Progenitor cell of endocrine pancreas (in vitro differentiated cells): ENCODE results near the gene CCDC171. TPM values are rescaled to one million over a fixed set of nuclear protein-coding genes. Genes with fewer than 3 reads are reported as not detected.

Source experiments
- DNase-seq: peaks from one replicate; pipeline ENCODE4 v3.0.0; 2021; ENCODE audit warnings: low spot score; ENCODE audit not compliant: unreplicated experiment
- H3K27ac Mint-ChIP-seq: 2 replicates; pipeline ENCODE4 v1.8.0; 2021; ENCODE audit warnings: mild to moderate bottlenecking, moderate library complexity, mixed read lengths
- H3K27me3 Mint-ChIP-seq: 2 replicates; pipeline ENCODE4 v1.8.0; 2021; ENCODE audit warnings: mixed read lengths
- H3K36me3 Mint-ChIP-seq: 2 replicates; pipeline ENCODE4 v1.8.0; 2022; ENCODE audit warnings: mixed read lengths; ENCODE audit not compliant: insufficient read depth
- H3K4me1 Mint-ChIP-seq: 2 replicates; pipeline ENCODE4 v1.8.0; 2021; ENCODE audit warnings: low read depth, mixed read lengths
- H3K4me3 Mint-ChIP-seq: 2 replicates; pipeline ENCODE4 v1.8.0; 2021; ENCODE audit warnings: low read depth, mild to moderate bottlenecking, moderate library complexity, mixed read lengths
- H3K9me3 Mint-ChIP-seq: 2 replicates; pipeline ENCODE4 v1.8.0; 2021; ENCODE audit warnings: low read depth, mixed read lengths
- CTCF ChIP-seq: fragments of 200-600 bp; sonication (generic); IDR thresholded peaks from one replicate; pipeline ENCODE4 v1.5.0; 2021; ENCODE audit warnings: antibody characterized with exemption, mild to moderate bottlenecking; ENCODE audit not compliant: unreplicated experiment
- total RNA-seq: library from RNA; stranded (reverse); gene quantifications from 2 replicates; pipeline ENCODE4 v1.2.1, GENCODE V29; 2021

The CCDC171 gene
- total RNA-seq, 1 donor from 2014 or later = 5.1 TPM

DNA sequence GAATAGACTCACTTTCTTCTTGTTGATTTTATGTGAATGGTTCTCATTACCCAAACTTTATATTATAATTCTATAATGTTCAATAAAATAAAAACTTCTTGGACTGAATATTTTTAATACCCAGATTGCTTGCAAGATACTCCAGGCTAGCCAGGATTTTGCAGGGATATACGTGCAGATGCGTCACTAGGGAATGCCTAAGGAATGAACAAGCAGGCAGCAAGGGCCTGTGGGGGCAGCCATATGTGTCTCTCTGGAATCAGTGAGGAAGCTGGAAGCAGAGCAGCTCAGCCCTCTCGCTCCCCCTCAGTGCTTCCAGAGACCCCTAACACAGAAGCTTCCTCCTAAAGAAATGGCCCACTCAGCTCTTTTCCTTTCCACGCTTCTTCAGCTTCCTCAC lies 457.4 kb downstream of the CCDC171 start:
- no peaks in the 10 kb centered on the region for H3K4me1 Mint-ChIP-seq
- H3K27me3 Mint-ChIP-seq = no peaks in the 10 kb centered on the region
- DNase-seq = no peak
- TF ChIP-seq CTCF = no peak
- no peaks in the 10 kb centered on the region for H3K36me3 Mint-ChIP-seq
- H3K27ac Mint-ChIP-seq = no peak overlapping the region
- no peak overlapping the region for H3K4me3 Mint-ChIP-seq
- no peaks in the 10 kb centered on the region for H3K9me3 Mint-ChIP-seq

GRCh38 chr9:16012621-16013020 lies 459.8 kb downstream of the CCDC171 start:
- Mint-ChIP-seq H3K27me3 (no peaks in the 10 kb centered on the region), H3K36me3 (no peaks in the 10 kb centered on the region), H3K9me3 (no peaks in the 10 kb centered on the region), H3K27ac (no peak overlapping the region), H3K4me3 (no peak overlapping the region), H3K4me1 (no peaks in the 10 kb centered on the region)
- DNase-seq = no peak
- TF ChIP-seq CTCF = no peak

DNA sequence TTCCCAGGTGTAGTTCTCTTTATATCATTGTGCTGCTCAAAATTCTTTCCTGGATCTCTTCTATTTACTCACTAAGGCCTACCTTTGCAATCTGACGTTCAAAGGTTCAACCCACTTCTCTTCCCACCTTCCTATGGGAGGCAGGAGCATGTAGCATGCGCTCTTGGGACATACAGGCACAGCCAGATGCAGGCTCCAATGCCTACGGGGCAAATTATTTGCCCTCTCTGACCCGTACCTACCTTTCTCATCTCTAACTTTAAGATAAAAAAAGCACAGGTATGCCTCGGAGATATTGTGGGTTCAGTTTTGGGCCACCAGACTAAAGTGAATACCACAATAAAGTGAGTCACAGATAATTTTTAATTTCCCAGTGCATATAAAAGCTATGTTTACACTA lies 460.5 kb downstream of the CCDC171 start:
- H3K4me3 Mint-ChIP-seq = no peak overlapping the region
- no peaks in the 10 kb centered on the region for H3K9me3 Mint-ChIP-seq
- no peak for DNase-seq
- no peaks in the 10 kb centered on the region for H3K36me3 Mint-ChIP-seq
- no peak for TF ChIP-seq CTCF
- H3K27ac Mint-ChIP-seq = no peak overlapping the region
- no peaks in the 10 kb centered on the region for H3K27me3 Mint-ChIP-seq
- H3K4me1 Mint-ChIP-seq = no peaks in the 10 kb centered on the region

DNA sequence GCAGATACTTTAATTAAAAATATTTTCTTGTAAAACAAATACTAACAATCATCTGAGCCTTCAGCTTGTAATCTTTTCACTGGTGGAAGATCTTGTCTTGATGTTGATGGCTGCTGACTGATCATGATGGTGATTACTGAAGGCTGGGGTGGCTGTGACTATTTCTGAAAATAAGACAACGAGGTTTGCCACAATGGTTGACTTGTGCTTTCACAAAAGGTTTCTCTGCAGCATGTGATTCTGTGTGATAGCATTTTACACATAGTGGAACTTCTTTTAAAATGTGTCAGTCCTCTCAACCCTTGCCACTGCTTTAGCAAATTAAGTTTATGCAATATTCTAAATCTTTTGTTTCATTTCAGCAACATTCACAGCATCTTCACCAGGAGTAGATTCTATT lies 461.0 kb downstream of the CCDC171 start:
- DNase-seq = no peak
- H3K9me3 Mint-ChIP-seq = no peaks in the 10 kb centered on the region
- no peak overlapping the region for H3K27ac Mint-ChIP-seq
- H3K4me1 Mint-ChIP-seq = no peaks in the 10 kb centered on the region
- H3K4me3 Mint-ChIP-seq = no peak overlapping the region
- H3K27me3 Mint-ChIP-seq = no peaks in the 10 kb centered on the region
- TF ChIP-seq CTCF = no peak
- H3K36me3 Mint-ChIP-seq = no peaks in the 10 kb centered on the region

DNA sequence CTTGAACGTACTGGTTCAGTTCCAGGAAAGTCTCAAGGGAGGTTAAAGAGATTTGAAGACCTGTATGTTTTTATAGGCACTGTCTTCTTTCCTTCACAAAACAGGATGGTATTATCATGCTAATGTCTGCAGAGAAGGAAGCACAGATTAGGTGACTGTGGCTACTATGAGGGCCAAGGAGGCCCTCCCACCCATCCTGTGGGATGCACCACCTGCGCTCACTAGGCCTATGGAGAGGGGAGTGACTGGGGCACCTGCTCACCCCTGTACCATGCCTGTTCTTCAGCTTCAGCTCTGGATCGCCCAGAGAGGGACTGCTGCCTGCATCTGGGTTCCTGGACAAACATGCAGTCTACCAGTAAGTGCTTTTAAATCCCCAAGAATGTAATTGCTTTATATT lies 469.4 kb downstream of the CCDC171 start:
- DNase-seq = no peak
- no peaks in the 10 kb centered on the region for H3K27me3 Mint-ChIP-seq
- peaks cover 1% of the 10 kb centered on the region for H3K4me1 Mint-ChIP-seq
- TF ChIP-seq CTCF = no peak
- H3K4me3 Mint-ChIP-seq = no peak overlapping the region
- no peaks in the 10 kb centered on the region for H3K36me3 Mint-ChIP-seq
- no peaks in the 10 kb centered on the region for H3K9me3 Mint-ChIP-seq
- no peak overlapping the region for H3K27ac Mint-ChIP-seq
